Upper lobe of right lung (tissue), 1 donor: ENCODE results near the gene MYO18B. TPM values are rescaled to one million over a fixed set of nuclear protein-coding genes. Genes with fewer than 3 reads are reported as not detected.

Experiments used
- ATAC-seq: fragments of 200-7000 bp; cut with Tn5 transposase; one replicate; pipeline ENCODE4 v1.9.1; 2020; ENCODE audit warnings: mild to moderate bottlenecking, moderate library complexity
- DNase-seq: peaks from one replicate; pipeline ENCODE4 v3.0.0-alpha.2; 2020
- H3K27ac ChIP-seq: fragments of 200-600 bp; one replicate; pipeline ENCODE4 v1.8.0; 2022
- H3K27me3 ChIP-seq: fragments of 200-600 bp; one replicate; pipeline ENCODE4 v1.8.0; 2022; ENCODE audit warnings: mild to moderate bottlenecking
- H3K36me3 ChIP-seq: fragments of 200-600 bp; one replicate; pipeline ENCODE4 v1.8.0; 2022
- H3K4me1 ChIP-seq: fragments of 200-600 bp; one replicate; pipeline ENCODE4 v1.8.0; 2022
- H3K4me3 ChIP-seq: fragments of 200-600 bp; one replicate; pipeline ENCODE4 v1.8.0; 2022; ENCODE audit warnings: mild to moderate bottlenecking
- H3K9me3 ChIP-seq: fragments of 200-600 bp; one replicate; pipeline ENCODE4 v1.8.0; 2022
- intact Hi-C: fragments of 100-400 bp; cut with DNase I; formaldehyde crosslinking; loops from one replicate; pipeline ENCODE4 v1.11.0; 2022
- total RNA-seq: library from RNA; stranded (reverse); fragmentation: NEBNext Ultra II Directional; extraction: Animal tissue kit (Norgen Biotek cat#: 25700); gene quantifications from one replicate; pipeline ENCODE4 v1.2.1, GENCODE V29; 2021
- TF ChIP-seq, protein P1 (sequence below): fragments of 200-600 bp; IDR thresholded peaks from one replicate; pipeline ENCODE4 v1.8.0; 2022; ENCODE audit warnings: antibody characterized with exemption
- donor health status: DM: no; HTN: yes; CAD: no; lungs with severe emphysema.

The MYO18B gene
- total RNA-seq, 1 donor from 2014 or later: 0.14 TPM

DNA sequence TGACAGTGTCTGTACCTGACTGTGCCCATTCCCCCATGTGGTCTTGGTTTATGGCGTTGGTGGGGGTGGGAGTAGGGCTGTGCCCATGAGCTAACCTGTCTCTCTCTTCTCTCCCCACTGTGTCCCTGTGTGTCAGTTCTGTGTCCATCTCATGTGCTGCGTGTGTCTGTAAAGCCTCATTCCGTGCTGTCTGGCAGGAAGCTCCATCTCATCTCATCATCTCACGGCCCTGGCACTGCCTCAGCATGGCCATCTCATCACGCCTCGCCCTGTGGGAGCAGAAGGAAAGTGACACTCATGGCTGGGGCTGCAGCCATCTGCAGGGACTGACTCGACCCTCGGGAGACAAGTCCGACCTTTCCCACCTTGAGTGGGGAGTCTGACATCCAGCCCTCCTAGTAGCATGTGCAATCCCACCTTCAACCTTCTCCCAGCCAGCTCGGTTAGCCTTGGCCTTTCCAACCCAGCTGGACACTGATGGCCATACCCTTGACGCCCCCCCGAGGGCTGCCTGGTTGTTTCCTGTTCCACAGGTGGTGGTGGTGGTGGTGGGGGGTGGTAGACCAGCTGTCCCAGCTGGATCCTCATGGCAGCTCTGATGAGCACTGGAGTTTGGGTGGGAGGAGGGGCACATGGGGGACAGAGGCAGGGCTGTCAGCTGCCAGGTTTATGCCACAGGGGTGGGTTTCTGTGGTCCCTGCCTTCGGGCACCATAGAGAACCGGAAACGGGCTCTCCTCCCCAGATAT lies 19.0 kb downstream of the MYO18B start:
- no peaks in the 10 kb centered on the region for H3K4me1 ChIP-seq
- no peaks in the 10 kb centered on the region for H3K36me3 ChIP-seq
- DNase-seq (no peak), ATAC-seq (no peak)
- H3K27me3 ChIP-seq: no peaks in the 10 kb centered on the region
- TF ChIP-seq, protein P1, sequence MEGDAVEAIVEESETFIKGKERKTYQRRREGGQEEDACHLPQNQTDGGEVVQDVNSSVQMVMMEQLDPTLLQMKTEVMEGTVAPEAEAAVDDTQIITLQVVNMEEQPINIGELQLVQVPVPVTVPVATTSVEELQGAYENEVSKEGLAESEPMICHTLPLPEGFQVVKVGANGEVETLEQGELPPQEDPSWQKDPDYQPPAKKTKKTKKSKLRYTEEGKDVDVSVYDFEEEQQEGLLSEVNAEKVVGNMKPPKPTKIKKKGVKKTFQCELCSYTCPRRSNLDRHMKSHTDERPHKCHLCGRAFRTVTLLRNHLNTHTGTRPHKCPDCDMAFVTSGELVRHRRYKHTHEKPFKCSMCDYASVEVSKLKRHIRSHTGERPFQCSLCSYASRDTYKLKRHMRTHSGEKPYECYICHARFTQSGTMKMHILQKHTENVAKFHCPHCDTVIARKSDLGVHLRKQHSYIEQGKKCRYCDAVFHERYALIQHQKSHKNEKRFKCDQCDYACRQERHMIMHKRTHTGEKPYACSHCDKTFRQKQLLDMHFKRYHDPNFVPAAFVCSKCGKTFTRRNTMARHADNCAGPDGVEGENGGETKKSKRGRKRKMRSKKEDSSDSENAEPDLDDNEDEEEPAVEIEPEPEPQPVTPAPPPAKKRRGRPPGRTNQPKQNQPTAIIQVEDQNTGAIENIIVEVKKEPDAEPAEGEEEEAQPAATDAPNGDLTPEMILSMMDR: no peak
- peaks cover 2% of the 10 kb centered on the region for H3K9me3 ChIP-seq
- intact Hi-C loops: no loop called here
- no peak overlapping the region for H3K27ac ChIP-seq
- no peak overlapping the region for H3K4me3 ChIP-seq

DNA sequence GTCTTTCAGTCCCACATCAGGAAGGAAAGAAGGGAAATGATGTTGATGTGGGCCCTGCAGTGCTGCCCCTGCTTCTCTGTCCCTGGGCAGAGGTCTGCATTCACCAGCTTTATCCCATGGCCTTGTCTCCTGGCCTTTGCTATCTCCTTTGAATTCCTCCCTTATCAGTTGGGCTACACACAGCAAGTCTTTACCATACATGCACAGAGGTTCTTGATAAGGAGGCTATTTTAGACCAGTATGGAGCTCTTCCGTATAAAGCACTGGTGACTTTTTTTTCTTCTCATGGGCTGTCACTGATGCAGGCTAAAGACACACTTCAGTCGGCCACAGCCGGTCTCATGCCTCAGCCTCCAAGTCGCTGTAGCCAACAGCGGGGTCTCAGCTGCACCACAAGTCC lies 20.2 kb downstream of the MYO18B start:
- ATAC-seq (no peak), DNase-seq (no peak)
- no peaks in the 10 kb centered on the region for H3K4me1 ChIP-seq
- H3K36me3 ChIP-seq: no peaks in the 10 kb centered on the region
- intact Hi-C loops: no loop called here
- TF ChIP-seq, protein P1: no peak
- H3K9me3 ChIP-seq: peaks cover 12% of the 10 kb centered on the region
- H3K4me3 ChIP-seq: no peak overlapping the region
- H3K27ac ChIP-seq: no peak overlapping the region
- H3K27me3 ChIP-seq: no peaks in the 10 kb centered on the region

GRCh38 chr22:25763239-25763777 lies 21.3 kb downstream of the MYO18B start:
- intact Hi-C loops: no loop called here

DNA sequence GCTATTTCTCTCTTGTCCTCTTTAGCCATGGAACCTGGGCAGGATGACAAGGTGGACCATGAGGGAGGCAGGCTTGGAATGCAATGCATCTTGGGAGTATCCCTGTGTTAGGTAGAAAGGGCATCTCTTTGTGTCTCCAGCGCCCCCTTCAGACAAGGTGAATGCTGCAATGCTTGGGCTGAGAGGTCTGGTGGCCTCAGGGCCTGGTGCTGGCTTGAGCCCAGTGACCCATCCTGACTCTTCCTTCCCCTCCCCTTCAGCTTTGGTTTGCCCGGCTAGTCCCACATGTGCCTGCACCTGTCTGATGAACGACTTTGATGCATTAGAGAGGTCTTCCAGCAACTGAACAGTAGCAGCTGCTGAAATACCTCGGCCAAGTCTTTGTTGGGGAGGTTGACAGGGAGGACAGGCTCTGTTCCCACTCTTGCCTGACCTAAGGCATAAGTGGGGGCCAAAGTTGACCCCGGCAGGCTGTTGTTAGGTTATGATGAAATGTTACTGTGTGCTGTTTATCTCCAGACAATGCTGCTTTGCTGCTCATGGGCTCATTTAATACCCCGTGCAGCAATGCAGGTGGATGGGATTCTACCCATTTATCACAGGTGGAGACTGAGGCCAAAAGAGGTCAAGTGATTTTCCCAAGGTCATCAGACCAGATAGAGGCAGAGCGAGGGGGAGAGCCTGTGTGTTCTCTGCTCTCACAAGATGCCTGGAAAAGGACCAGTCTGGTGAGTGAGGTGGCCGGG lies 22.5 kb downstream of the MYO18B start:
- H3K27me3 ChIP-seq: no peaks in the 10 kb centered on the region
- TF ChIP-seq, protein P1: no peak

More at GRCh38 chr22:25763239-25763777, 21.3 kb downstream of the MYO18B start:
- H3K36me3 ChIP-seq: no peaks in the 10 kb centered on the region
- ATAC-seq: no peak
- H3K9me3 ChIP-seq: peaks cover 12% of the 10 kb centered on the region
- no peaks in the 10 kb centered on the region for H3K4me1 ChIP-seq
- no peak overlapping the region for H3K27ac ChIP-seq
- TF ChIP-seq, protein P1: no peak
- H3K4me3 ChIP-seq: no peak overlapping the region
- DNase-seq: no peak
- no peaks in the 10 kb centered on the region for H3K27me3 ChIP-seq

GRCh38 chr22:25765016-25765367 lies 23.0 kb downstream of the MYO18B start:
- DNase-seq (no peak), ATAC-seq (no peak)
- TF ChIP-seq, protein P1: no peak
- H3K36me3 ChIP-seq: no peaks in the 10 kb centered on the region
- H3K27me3 ChIP-seq: no peaks in the 10 kb centered on the region
- intact Hi-C loops: no loop called here
- H3K4me3 ChIP-seq: no peak overlapping the region
- H3K27ac ChIP-seq: no peak overlapping the region
- H3K4me1 ChIP-seq: no peaks in the 10 kb centered on the region
- H3K9me3 ChIP-seq: peaks cover 12% of the 10 kb centered on the region

More for the DNA sequence above, 22.5 kb downstream of the MYO18B start:
- no peak overlapping the region for H3K27ac ChIP-seq
- no peaks in the 10 kb centered on the region for H3K36me3 ChIP-seq
- peaks cover 12% of the 10 kb centered on the region for H3K9me3 ChIP-seq
- ATAC-seq (no peak), DNase-seq (no peak)
- H3K4me1 ChIP-seq: no peaks in the 10 kb centered on the region
- no peak overlapping the region for H3K4me3 ChIP-seq
- intact Hi-C loops: no loop called here
